ENCODE data around the gene C16orf87.

Gene C16orf87

DNA sequence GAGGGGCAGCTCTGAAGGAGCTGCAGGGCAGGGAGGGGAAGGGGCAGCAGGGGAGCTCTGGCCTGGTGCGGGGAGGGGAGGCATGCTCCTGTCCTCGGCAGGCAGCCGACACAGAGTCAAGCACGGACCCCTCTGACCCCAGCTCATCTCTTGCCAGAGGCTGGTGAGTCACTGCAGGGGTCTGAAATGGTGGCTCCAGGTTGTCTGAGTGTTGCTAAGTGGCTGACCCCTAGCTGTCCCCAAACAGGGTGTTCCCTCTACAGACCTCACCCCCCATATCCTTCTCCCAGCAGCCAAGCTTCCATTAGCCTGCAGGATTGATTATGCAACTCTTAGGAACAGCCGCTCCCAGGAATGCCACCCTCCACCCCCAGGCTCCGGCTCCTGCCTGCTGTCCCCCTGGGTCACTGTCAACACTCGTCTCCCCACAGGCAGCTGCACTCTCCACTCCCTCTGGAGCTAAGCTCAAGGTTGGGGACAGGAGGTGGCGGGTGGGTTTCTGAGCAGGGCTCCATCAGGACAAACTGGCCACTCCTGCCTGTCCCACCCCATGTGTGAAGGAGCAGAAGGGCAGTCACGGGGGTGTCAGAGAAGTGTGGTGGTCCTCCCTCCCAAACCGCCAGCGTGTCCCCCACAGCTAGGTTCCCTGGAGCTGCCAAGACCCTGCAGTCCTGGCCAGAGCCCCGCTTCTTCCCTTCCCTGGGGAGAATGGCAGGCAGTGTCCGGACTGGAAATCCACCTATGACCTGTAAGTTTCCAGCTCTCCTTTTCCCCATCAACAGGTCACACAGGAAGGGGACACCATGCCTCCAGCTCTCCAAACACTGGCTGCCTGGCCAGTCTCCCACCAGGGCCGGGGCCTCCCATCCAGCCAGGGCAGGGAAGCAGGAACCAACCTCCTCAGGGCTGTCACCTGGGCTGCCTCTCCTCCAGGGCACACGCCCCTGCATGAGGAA, 83.9 kb downstream of the C16orf87 start:
- Histone ChIP-seq H3K4me2 (ENCODE audit: low read length) (no peak overlapping the region), H3K9me3 (ENCODE audit: insufficient read depth, low read length) (no peaks in the 10 kb centered on the region), H3K27ac (ENCODE audit: low read length) (no peak overlapping the region), H3K9ac (ENCODE audit: low read length) (no peak overlapping the region), H2AFZ (ENCODE audit: low read depth, low read length) (no peak overlapping the region), H3K36me3 (replicated peaks; ENCODE audit: low read depth, low read length) (no peaks in the 10 kb centered on the region), H3K27me3 (ENCODE audit: low read depth, low read length) (no peaks in the 10 kb centered on the region), H3K79me2 (ENCODE audit: low read length) (no peaks in the 10 kb centered on the region), H4K20me1 (ENCODE audit: insufficient read depth, low read length) (no peaks in the 10 kb centered on the region), H3K4me1 (ENCODE audit: low read length) (peaks cover 17% of the 10 kb centered on the region), H3K4me3 (ENCODE audit: low read length) (no peak overlapping the region)
- TF ChIP-seq EZH2phosphoT487 (IDR thresholded peaks at IDR 0.05; ENCODE audit: low read depth), result no peak
- TF ChIP-seq, protein P1, sequence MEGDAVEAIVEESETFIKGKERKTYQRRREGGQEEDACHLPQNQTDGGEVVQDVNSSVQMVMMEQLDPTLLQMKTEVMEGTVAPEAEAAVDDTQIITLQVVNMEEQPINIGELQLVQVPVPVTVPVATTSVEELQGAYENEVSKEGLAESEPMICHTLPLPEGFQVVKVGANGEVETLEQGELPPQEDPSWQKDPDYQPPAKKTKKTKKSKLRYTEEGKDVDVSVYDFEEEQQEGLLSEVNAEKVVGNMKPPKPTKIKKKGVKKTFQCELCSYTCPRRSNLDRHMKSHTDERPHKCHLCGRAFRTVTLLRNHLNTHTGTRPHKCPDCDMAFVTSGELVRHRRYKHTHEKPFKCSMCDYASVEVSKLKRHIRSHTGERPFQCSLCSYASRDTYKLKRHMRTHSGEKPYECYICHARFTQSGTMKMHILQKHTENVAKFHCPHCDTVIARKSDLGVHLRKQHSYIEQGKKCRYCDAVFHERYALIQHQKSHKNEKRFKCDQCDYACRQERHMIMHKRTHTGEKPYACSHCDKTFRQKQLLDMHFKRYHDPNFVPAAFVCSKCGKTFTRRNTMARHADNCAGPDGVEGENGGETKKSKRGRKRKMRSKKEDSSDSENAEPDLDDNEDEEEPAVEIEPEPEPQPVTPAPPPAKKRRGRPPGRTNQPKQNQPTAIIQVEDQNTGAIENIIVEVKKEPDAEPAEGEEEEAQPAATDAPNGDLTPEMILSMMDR (IDR thresholded peaks at IDR 0.05; ENCODE audit: low read depth, low read length), result no peak
